Measurements from ENCODE around the gene STX10. TPM values are rescaled to one million over a fixed set of nuclear protein-coding genes. Genes with fewer than 3 reads are reported as not detected.

STX10 gene
- total and polyA plus RNA-seq, 2 donors (not counting 3 experiments of a cell fraction or from before 2014, with no cell fraction given), result 63.1 to 91.6 TPM

DNA sequence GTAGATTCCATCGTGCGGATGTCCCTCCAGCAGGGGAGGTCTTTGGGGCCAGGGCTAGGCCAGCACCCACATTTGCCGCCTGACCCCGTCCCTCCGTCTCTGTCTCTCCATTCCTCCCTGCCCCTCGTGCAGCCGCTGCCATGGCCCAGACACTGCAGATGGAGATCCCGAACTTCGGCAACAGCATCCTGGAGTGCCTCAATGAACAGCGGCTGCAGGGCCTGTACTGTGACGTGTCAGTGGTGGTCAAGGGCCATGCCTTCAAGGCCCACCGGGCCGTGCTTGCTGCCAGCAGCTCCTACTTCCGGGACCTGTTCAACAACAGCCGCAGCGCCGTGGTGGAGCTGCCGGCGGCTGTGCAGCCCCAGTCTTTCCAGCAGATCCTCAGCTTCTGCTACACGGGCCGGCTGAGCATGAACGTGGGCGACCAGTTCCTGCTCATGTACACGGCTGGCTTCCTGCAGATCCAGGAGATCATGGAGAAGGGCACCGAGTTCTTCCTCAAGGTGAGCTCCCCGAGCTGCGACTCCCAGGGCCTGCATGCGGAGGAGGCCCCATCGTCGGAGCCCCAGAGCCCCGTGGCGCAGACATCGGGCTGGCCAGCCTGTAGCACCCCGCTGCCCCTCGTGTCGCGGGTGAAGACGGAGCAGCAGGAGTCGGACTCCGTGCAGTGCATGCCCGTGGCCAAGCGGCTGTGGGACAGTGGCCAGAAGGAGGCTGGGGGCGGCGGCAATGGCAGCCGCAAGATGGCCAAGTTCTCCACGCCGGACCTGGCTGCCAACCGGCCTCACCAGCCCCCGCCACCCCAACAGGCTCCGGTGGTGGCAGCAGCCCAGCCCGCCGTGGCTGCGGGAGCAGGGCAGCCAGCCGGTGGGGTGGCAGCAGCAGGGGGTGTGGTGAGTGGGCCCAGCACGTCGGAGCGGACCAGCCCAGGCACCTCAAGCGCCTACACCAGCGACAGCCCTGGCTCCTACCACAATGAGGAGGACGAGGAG, 14.8 kb downstream of the STX10 start:
- H3K27me3 ChIP-seq (ENCODE audit: control insufficient read depth in 2 of 2, insufficient read depth in 2 of 2, low read length in 2 of 2), result no peaks in the 10 kb centered on the region
- FAIRE-seq, result no peak
- TF ChIP-seq POLR2AphosphoS5 (IDR thresholded peaks at IDR 0.05; ENCODE audit: insufficient read depth, low read depth, low read length) (no peak), JUN (IDR thresholded peaks at IDR 0.05; ENCODE audit: borderline replicate concordance, insufficient read depth, insufficient read length, low read depth) (no peak), GATA2 (IDR thresholded peaks at IDR 0.05; ENCODE audit: insufficient read depth, insufficient read length, low read depth, low read length) (no peak), MAX (IDR thresholded peaks at IDR 0.05; ENCODE audit: insufficient read depth, insufficient read length) (no peak), POLR2A (IDR thresholded peaks at IDR 0.05; ENCODE audit: low read depth, low read length) (no peak), EZH2 (IDR thresholded peaks at IDR 0.05; ENCODE audit: borderline replicate concordance, low read depth, low read length, severe bottlenecking) (no peak), FOS (IDR thresholded peaks at IDR 0.05; ENCODE audit: borderline replicate concordance, insufficient read depth, low read length) (no peak), MYC (IDR thresholded peaks at IDR 0.05; ENCODE audit: low read depth, low read length) (no peak), CTCF (IDR thresholded peaks at IDR 0.05; ENCODE audit: extremely low read depth in 1 of 2, insufficient read depth in 1 of 2, low read depth in 1 of 2, low read length in 2 of 2) (no peak)
- no peak overlapping the region for H2AFZ ChIP-seq (ENCODE audit: low read depth, low read length)
- H3K9ac ChIP-seq (replicated peaks; ENCODE audit: extremely low read depth, insufficient read depth, low read length), result no peak overlapping the region
- H3K36me3 ChIP-seq (ENCODE audit: control insufficient read depth in 2 of 2, extremely low read depth in 1 of 2, insufficient read depth in 2 of 2, low read length in 2 of 2), result peaks cover 12 to 36% of the 10 kb centered on the region in 2 experiments
- H3K4me3 ChIP-seq (replicated peaks in 1 of 3; ENCODE audit: insufficient read depth in 1 of 3, low read depth in 1 of 3, low read length in 3 of 3), result no peak overlapping the region
- H3K4me1 ChIP-seq (ENCODE audit: control insufficient read depth, extremely low read depth, insufficient read depth, low read length), result no peaks in the 10 kb centered on the region
- no TSS peak for BruUV-seq (replicated peaks)
- H3K9me1 ChIP-seq (replicated peaks; ENCODE audit: control insufficient read depth, extremely low read depth, insufficient read depth, low read length), result no peaks in the 10 kb centered on the region
- no peak for DNase-seq (ENCODE audit: low read depth, low spot score)
- H3K9me3 ChIP-seq (replicated peaks; ENCODE audit: control insufficient read depth, insufficient read depth, low read length), result no peaks in the 10 kb centered on the region
- CTCF ChIA-PET, result no interaction called here
- POLR2A ChIA-PET, result no interaction called here
- dilution Hi-C loops (cut with MboI; ENCODE audit: extremely low pct_ligation_motif_present, low sequenced_read_pairs) (no loop called here), intact Hi-C loops (cut with micrococcal nuclease) (no loop called here)
- peaks cover 2% of the 10 kb centered on the region for H4K20me1 ChIP-seq (replicated peaks; ENCODE audit: control insufficient read depth, extremely low read depth, insufficient read depth, low read length)
- no peak overlapping the region for H3K4me2 ChIP-seq (ENCODE audit: insufficient read depth, low read length)
- peaks cover 39% of the 10 kb centered on the region for H3K79me2 ChIP-seq (ENCODE audit: control insufficient read depth, insufficient read depth, low read length)
- H3K27ac ChIP-seq (ENCODE audit: insufficient read depth, low read depth, low read length), result no peak overlapping the region

Measured in endothelial cell of umbilical vein (primary cell).